HepG2 (cell line): ENCODE results near the gene DPP6. TPM values are rescaled to one million over a fixed set of nuclear protein-coding genes. Genes with fewer than 3 reads are reported as not detected.

Source experiments
- ATAC-seq: fragments of 200-7000 bp; cut with Tn5 transposase; 3 replicates; pipeline ENCODE4 v1.9.1; 2020; ENCODE audit warnings: mild to moderate bottlenecking, moderate library complexity
- BruUV-seq: library from RNA; stranded (reverse); fragments of 400-500 nt; replicated peaks from 2 replicates; lab custom pipeline; 2021; lab: Mats Ljungman, UMichigan
- CTCF ChIA-PET: fragments of 300-600 bp; formaldehyde crosslinking; extraction: SDS; loops from one replicate; lab custom pipeline; 2021; ENCODE audit warnings: low total read pairs, inconsistent platforms, low intra/inter-chr PET ratio; lab: Yijun Ruan, JAX
- POLR2A ChIA-PET: fragments of 350-600 bp; sonication (Branson Sonifier 250); formaldehyde crosslinking; loops from one replicate; lab custom pipeline; 2020; ENCODE audit warnings: antibody characterized with exemption, inconsistent platforms; lab: Yijun Ruan, JAX
- DNase-seq: peaks from one replicate; pipeline ENCODE4 v3.0.0-alpha.2; 2015; ENCODE audit warnings: low spot score
- FAIRE-seq: peaks from 3 replicates; lab custom pipeline; 2011; peaks lifted over from hg19 to GRCh38; lab: Jason Lieb, UNC
- H2AFZ ChIP-seq: one replicate; pipeline ENCODE4 v1.6.1; 2011; ENCODE audit warnings: low read length, inconsistent platforms
- H3K27ac ChIP-seq: fragments of 300-600 bp; 3 replicates; pipeline ENCODE4 v1.8.0; 2011; ENCODE audit warnings: mixed run types, mild to moderate bottlenecking, mixed read lengths, low read length, inconsistent platforms; ENCODE audit not compliant: insufficient read depth; ENCODE audit errors: extremely low read length
- H3K27me3 ChIP-seq, 2 experiments: fragments of 200-600 bp in 1 of 2; 2 replicates in 1 of 2; 3 replicates in 1 of 2; pipeline versions ENCODE4 v1.6.0 to v1.8.0; 2011; ENCODE audit warnings: low read length in 2 of 2, mild to moderate bottlenecking in 2 of 2, moderate library complexity in 2 of 2, inconsistent platforms in 1 of 2; ENCODE audit not compliant: insufficient read depth in 2 of 2, control insufficient read depth in 1 of 2
- H3K36me3 ChIP-seq, 2 experiments: fragments of 200-600 bp in 1 of 2; replicated peaks in 1 of 2; 2 replicates in 1 of 2; 3 replicates in 1 of 2; pipeline versions ENCODE4 v1.5.1 to v1.8.0; 2011; ENCODE audit warnings: low read length in 2 of 2, inconsistent platforms in 1 of 2; ENCODE audit not compliant: insufficient read depth in 2 of 2, control insufficient read depth in 1 of 2
- H3K4me1 ChIP-seq: 2 replicates; pipeline ENCODE4 v1.5.1; 2012; ENCODE audit warnings: low read length, inconsistent platforms; ENCODE audit not compliant: insufficient read depth
- H3K4me2 ChIP-seq: 2 replicates; pipeline ENCODE4 v1.6.0; 2011; ENCODE audit warnings: low read depth, low read length, inconsistent platforms
- H3K4me3 ChIP-seq, 3 experiments: fragments of 200-600 bp in 1 of 3; sonication (generic), shearing (Covaris generic) in 1 of 3; replicated peaks in 1 of 3; 2 replicates each; pipeline ENCODE4 v1.5.1; 2011 to 2016; ENCODE audit warnings: low read length in 3 of 3, inconsistent platforms in 2 of 3, low read depth in 2 of 3, mild to moderate bottlenecking in 2 of 3, control low read depth in 1 of 3, mixed read lengths in 1 of 3; ENCODE audit not compliant: insufficient read depth in 1 of 3
- H3K79me2 ChIP-seq: one replicate; pipeline ENCODE4 v1.6.1; 2011; ENCODE audit warnings: low read length, inconsistent platforms; ENCODE audit not compliant: insufficient read depth
- H3K9ac ChIP-seq: 2 replicates; pipeline ENCODE4 v1.6.0; 2011; ENCODE audit warnings: mild to moderate bottlenecking, low read depth, low read length, inconsistent platforms; ENCODE audit not compliant: insufficient read depth
- H3K9me3 ChIP-seq: 2 replicates; pipeline ENCODE4 v1.5.1; 2012; ENCODE audit warnings: mild to moderate bottlenecking, low read length
- H4K20me1 ChIP-seq: 2 replicates; pipeline ENCODE4 v1.6.0; 2011; ENCODE audit warnings: inconsistent platforms, mild to moderate bottlenecking, low read length, moderate library complexity; ENCODE audit not compliant: insufficient read depth
- CCAR2 ChIP-seq: fragments of 200-400 bp; formaldehyde crosslinking; optimal IDR thresholded peaks from 2 replicates; pipeline ENCODE3; 2018; ENCODE audit warnings: low read depth, mild to moderate bottlenecking, low read length, moderate library complexity
- CENPT ChIP-seq: sonication (generic); formaldehyde crosslinking; IDR thresholded peaks from 2 replicates; pipeline ENCODE4 v1.8.0; 2022; ENCODE audit warnings: low read depth, mild to moderate bottlenecking, moderate library complexity, missing genetic modification reagents
- ELK4 ChIP-seq: sonication (generic); formaldehyde crosslinking; IDR thresholded peaks from 2 replicates; pipeline ENCODE4 v1.9.0; 2021; ENCODE audit warnings: missing genetic modification reagents, borderline replicate concordance
- GLMP ChIP-seq: sonication (generic); formaldehyde crosslinking; IDR thresholded peaks from 2 replicates; pipeline ENCODE4 v1.9.0; 2021; ENCODE audit warnings: missing genetic modification reagents, mild to moderate bottlenecking, borderline replicate concordance
- IKZF1 ChIP-seq: fragments of 450-650 bp; IDR thresholded peaks from 2 replicates; pipeline ENCODE4 v1.7.1; 2016
- MLX ChIP-seq: IDR thresholded peaks from 2 replicates; pipeline ENCODE4 v1.6.1; 2016
- NCOA2 ChIP-seq: sonication (generic); formaldehyde crosslinking; IDR thresholded peaks from 2 replicates; pipeline ENCODE4 v1.8.0; 2022; ENCODE audit warnings: inconsistent platforms
- RXRB ChIP-seq: IDR thresholded peaks from 2 replicates; pipeline ENCODE4 v1.6.1; 2016; ENCODE audit warnings: borderline replicate concordance, missing genetic modification reagents, missing compliant biosample characterization
- SAP130 ChIP-seq: IDR thresholded peaks from 2 replicates; pipeline ENCODE4 v1.6.1; 2016; ENCODE audit warnings: low read depth
- SMARCE1 ChIP-seq: fragments of 450-650 bp; IDR thresholded peaks from 2 replicates; pipeline ENCODE4 v1.6.1; 2017; ENCODE audit warnings: borderline replicate concordance
- SP140L ChIP-seq: sonication (generic); formaldehyde crosslinking; IDR thresholded peaks from 2 replicates; pipeline ENCODE4 v1.4.0; 2020; ENCODE audit warnings: missing genetic modification reagents, borderline replicate concordance
- YEATS2 ChIP-seq: sonication (generic); formaldehyde crosslinking; IDR thresholded peaks from 2 replicates; pipeline ENCODE4 v1.4.0; 2020; ENCODE audit warnings: missing genetic modification reagents, borderline replicate concordance
- ZFP1 ChIP-seq: IDR thresholded peaks from 2 replicates; pipeline ENCODE4 v1.6.1; 2016
- ZFP90 ChIP-seq: sonication (generic); formaldehyde crosslinking; IDR thresholded peaks from 2 replicates; pipeline ENCODE4 v1.8.0; 2022; ENCODE audit warnings: missing genetic modification reagents, mild to moderate bottlenecking, inconsistent platforms, borderline replicate concordance
- ZMYM2 ChIP-seq: sonication (generic); formaldehyde crosslinking; IDR thresholded peaks from 2 replicates; pipeline ENCODE4 v1.8.0; 2022; ENCODE audit warnings: mild to moderate bottlenecking, missing genetic modification reagents
- ZNF275 ChIP-seq: sonication (generic); formaldehyde crosslinking; IDR thresholded peaks from 2 replicates; pipeline ENCODE4 v1.8.0; 2022; ENCODE audit warnings: missing genetic modification reagents, mild to moderate bottlenecking, inconsistent platforms, borderline replicate concordance
- ZNF350 ChIP-seq: sonication (generic); formaldehyde crosslinking; IDR thresholded peaks from 2 replicates; pipeline ENCODE4 v1.4.0; 2020; ENCODE audit warnings: mild to moderate bottlenecking, low read depth, missing genetic modification reagents, borderline replicate concordance
- ZNF557 ChIP-seq: sonication (generic); formaldehyde crosslinking; IDR thresholded peaks from 2 replicates; pipeline ENCODE4 v1.4.0; 2020; ENCODE audit warnings: missing genetic modification reagents
- ZNF792 ChIP-seq: IDR thresholded peaks from 2 replicates; pipeline ENCODE4 v1.6.1; 2016
- ZNF883 ChIP-seq: sonication (generic); formaldehyde crosslinking; IDR thresholded peaks from 2 replicates; pipeline ENCODE4 v1.5.1; 2020; ENCODE audit warnings: mild to moderate bottlenecking, missing genetic modification reagents; ENCODE audit errors: not compliant biosample characterization
- WGBS: methylation state at CpG from one replicate; pipeline ENCODE4 v1.1.6; 2017; ENCODE audit warnings: low lambda C conversion rate; 5-methylcytosine and 5-hydroxymethylcytosine counted together
- in situ Hi-C: cut with HindIII; loops from 2 replicates; pipeline ENCODE4 v1.10.0; 2017; ENCODE audit warnings: low pct_unique_long_range_greater_than_20kb; ENCODE audit not compliant: extremely low pct_ligation_motif_present
- intact Hi-C: fragments of 100-400 bp; cut with micrococcal nuclease; formaldehyde crosslinking; loops from one replicate; pipeline ENCODE4 v1.10.0; 2022; ENCODE audit not compliant: unreplicated experiment
- polyA plus RNA-seq, 8 experiments: library from polyadenylated mRNA; depleted of rRNA in 3 of 8; stranded (reverse) in 7 of 8; unstranded in 1 of 8; fragments of >200 nt; fragmentation: Illumina TruSeq in 4 of 8; extraction: Trizol in 4 of 8; gene quantifications; 2 replicates each; pipeline versions ENCODE4 v1.2.1 to v1.2.3, GENCODE V29; 2011 to 2016; ENCODE audit warnings: low read depth in 4 of 8, missing spikeins in 1 of 8, mixed read lengths in 1 of 8; ENCODE audit not compliant: insufficient read depth in 1 of 8
- total RNA-seq, 5 experiments: library from RNA; depleted of rRNA; stranded (reverse); fragments of >200 nt; fragmentation: Illumina TruSeq; extraction: Trizol; gene quantifications; 2 replicates each; pipeline ENCODE4 v1.2.3, GENCODE V29; 2016; ENCODE audit warnings: low read depth in 1 of 5

The DPP6 gene
- total and polyA plus RNA-seq, 2 of the 13 experiments (the other 11 are each of a cell fraction or from before 2014, with no cell fraction given): not detected

GRCh38 chr7:154743206-154743605 is 691.0 kb downstream of the DPP6 start:
- no peaks in the 10 kb centered on the region for H3K79me2 ChIP-seq
- no peak overlapping the region for H2AFZ ChIP-seq
- 14% methylated on average over 5 of the region's 5 CpGs for WGBS
- H3K4me1 ChIP-seq: no peaks in the 10 kb centered on the region
- no peak overlapping the region for H3K4me3 ChIP-seq
- H3K9ac ChIP-seq: no peak overlapping the region
- no peak overlapping the region for H3K27ac ChIP-seq
- H3K9me3 ChIP-seq: no peaks in the 10 kb centered on the region
- H3K27me3 ChIP-seq: peaks cover 3 to 44% of the 10 kb centered on the region in 2 experiments; a peak in 4 of 5 replicates
- H4K20me1 ChIP-seq: no peaks in the 10 kb centered on the region
- H3K4me2 ChIP-seq: no peak overlapping the region
- POLR2A ChIA-PET: no interaction called here
- DNase-seq (no peak), FAIRE-seq (no peak), ATAC-seq (no peak)
- BruUV-seq: no TSS peak
- TF ChIP-seq RXRB (no peak), ZNF350 (no peak), SMARCE1 (no peak), NCOA2 (CRISPR knock-in tag) (no peak), GLMP (CRISPR knock-in tag) (no peak), ZNF792 (CRISPR knock-in tag) (no peak), YEATS2 (CRISPR knock-in tag) (no peak), ZNF557 (CRISPR knock-in tag) (no peak), CCAR2 (no peak), SAP130 (CRISPR knock-in tag) (no peak), ZNF883 (CRISPR knock-in tag) (no peak), ZFP90 (CRISPR knock-in tag) (no peak), IKZF1 (no peak), CENPT (no peak), ZNF275 (CRISPR knock-in tag) (no peak), SP140L (no peak), ZFP1 (CRISPR knock-in tag) (no peak), ZMYM2 (CRISPR knock-in tag) (no peak), ELK4 (CRISPR knock-in tag) (no peak), MLX (CRISPR knock-in tag) (no peak)
- H3K36me3 ChIP-seq: no peaks in the 10 kb centered on the region
- intact Hi-C loops: no loop called here
- CTCF ChIA-PET: no interaction called here
- in situ Hi-C loops: no loop called here
